Measurements from ENCODE around the gene SH3BP5L. TPM values are rescaled to one million over a fixed set of nuclear protein-coding genes. Genes with fewer than 3 reads are reported as not detected.

Gene SH3BP5L
- total RNA-seq, 1 donor from 2014 or later = 15.9 TPM

DNA sequence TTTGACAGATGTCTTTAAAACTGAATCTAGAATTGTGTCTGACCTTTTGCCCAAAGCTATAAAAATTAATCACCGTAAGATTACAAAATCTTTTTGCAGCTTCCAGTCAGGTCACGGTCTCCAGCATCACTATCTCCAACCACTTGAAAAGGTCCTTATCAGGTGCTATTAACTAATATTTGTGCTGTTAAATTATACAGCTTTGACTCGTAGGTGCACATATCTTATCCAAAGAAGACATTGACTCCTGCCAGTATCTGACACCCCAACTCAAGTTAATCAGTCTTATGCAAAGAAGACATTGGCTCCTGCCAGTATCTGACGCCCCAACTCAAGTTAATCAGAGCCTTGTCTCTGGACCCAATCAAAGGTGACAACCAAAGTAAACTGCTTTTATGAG is 50.3 kb downstream of the SH3BP5L start:
- H3K4me3 ChIP-seq = no peak overlapping the region
- TF ChIP-seq CTCF (IDR thresholded peaks at IDR 0.05) = no peak
- no peaks in the 10 kb centered on the region for H3K27me3 ChIP-seq
- H3K36me3 ChIP-seq = no peaks in the 10 kb centered on the region
- no peaks in the 10 kb centered on the region for H3K4me1 ChIP-seq
- DNase-seq (ENCODE audit: low spot score in 2 of 2) = no peak
- no peak overlapping the region for H3K27ac ChIP-seq
- H3K9me3 ChIP-seq = peaks cover 5 to 13% of the 10 kb centered on the region in 2 donors
- intact Hi-C loops (cut with DNase I) = no loop called here

Other genes with a start within 250 kb of the SH3BP5L start
- gene OR2T10, start 228.2 kb downstream of the SH3BP5L start, total RNA-seq = not detected
- gene OR2T11, start 190.8 kb downstream of the SH3BP5L start, total RNA-seq = 2.8 TPM
- not detected for gene OR2T35, start 180.6 kb downstream of the SH3BP5L start, total RNA-seq
- not detected for gene OR2T27, start 170.4 kb downstream of the SH3BP5L start, total RNA-seq
- gene OR14I1, start 123.1 kb downstream of the SH3BP5L start, total RNA-seq = not detected
- not detected for gene LYPD8, start 70.2 kb downstream of the SH3BP5L start, total RNA-seq
- 30.9 TPM for gene ZNF672, start 12.3 kb upstream of the SH3BP5L start, total RNA-seq
- 13.8 TPM for gene ZNF692, start 33.2 kb upstream of the SH3BP5L start, total RNA-seq
- gene PGBD2, start 80.3 kb upstream of the SH3BP5L start, total RNA-seq = 0.53 TPM

Measured in ascending aorta (tissue), 2 donors.